HepG2 (cell line): ENCODE measurements around the gene CNPY1.

Experiments used
- BRF2 ChIP-seq: sonication (generic); formaldehyde crosslinking; IDR thresholded peaks from 2 replicates; pipeline ENCODE4 v1.8.1; 2022; ENCODE audit warnings: mild to moderate bottlenecking, missing genetic modification reagents
- CREB1 ChIP-seq, 2 experiments: fragments of 450-650 bp in 1 of 2; IDR thresholded peaks; 2 replicates each; pipeline ENCODE4 v1.6.1; 2016 to 2017; ENCODE audit warnings: control low read depth in 1 of 2, mild to moderate bottlenecking in 1 of 2, missing compliant biosample characterization in 1 of 2, missing genetic modification characterization in 1 of 2
- ELF4 ChIP-seq: sonication (generic); formaldehyde crosslinking; IDR thresholded peaks from 2 replicates; pipeline ENCODE4 v1.5.0; 2020; ENCODE audit warnings: missing genetic modification reagents, mild to moderate bottlenecking, moderate library complexity, borderline replicate concordance
- FOSL2 ChIP-seq: sonication (generic); formaldehyde crosslinking; IDR thresholded peaks from 2 replicates; pipeline ENCODE4 v1.4.0; 2020; ENCODE audit warnings: missing genetic modification reagents
- IKZF1 ChIP-seq: fragments of 450-650 bp; IDR thresholded peaks from 2 replicates; pipeline ENCODE4 v1.7.1; 2016
- JUND ChIP-seq: sonication (generic); formaldehyde crosslinking; IDR thresholded peaks from 2 replicates; pipeline ENCODE4 v1.8.0; 2022; ENCODE audit warnings: mild to moderate bottlenecking, missing genetic modification reagents
- REPIN1 ChIP-seq: sonication (generic); formaldehyde crosslinking; IDR thresholded peaks from 2 replicates; pipeline ENCODE4 v1.8.0; 2022; ENCODE audit warnings: missing genetic modification reagents, low read depth, mild to moderate bottlenecking, borderline replicate concordance
- TBP ChIP-seq: sonication (generic); formaldehyde crosslinking; IDR thresholded peaks from 2 replicates; pipeline ENCODE4 v1.5.0; 2020; ENCODE audit warnings: missing genetic modification reagents
- TCF7 ChIP-seq: sonication (generic); IDR thresholded peaks from 2 replicates; pipeline ENCODE4 v1.6.1; 2016; ENCODE audit warnings: antibody characterized with exemption, low read depth
- ZNF549 ChIP-seq: sonication (generic); formaldehyde crosslinking; IDR thresholded peaks from 2 replicates; pipeline ENCODE4 v1.5.0; 2020; ENCODE audit warnings: missing genetic modification reagents
- ZNF580 ChIP-seq: IDR thresholded peaks from 2 replicates; pipeline ENCODE4 v1.6.1; 2016; ENCODE audit warnings: low read depth, borderline replicate concordance
- ZNF619 ChIP-seq: sonication (generic); formaldehyde crosslinking; IDR thresholded peaks from 2 replicates; pipeline ENCODE4 v1.4.0; 2020; ENCODE audit warnings: mild to moderate bottlenecking, missing genetic modification reagents

GRCh38 chr7:155576416-155576815 lies 30.1 kb upstream of the CNPY1 start:
- TF ChIP-seq ZNF619 (CRISPR knock-in tag) (no peak), TCF7 (no peak), IKZF1 (no peak), TBP (CRISPR knock-in tag) (no peak), CREB1 (IDR thresholded peaks at IDR 0.05) (no peak), CREB1 (CRISPR knock-in tag; IDR thresholded peaks at IDR 0.05) (no peak), FOSL2 (CRISPR knock-in tag) (no peak), REPIN1 (CRISPR knock-in tag) (no peak), ZNF580 (no peak), ZNF549 (CRISPR knock-in tag) (no peak), BRF2 (CRISPR knock-in tag) (no peak), ELF4 (CRISPR knock-in tag) (no peak), JUND (no peak)
